CD4-positive, alpha-beta T cell treated with Interferon alpha-2 for 1 hour (primary cell): ENCODE measurements around the gene PRRC2B.
"Not testable (repeated sequence)": the region's sequence is repeated elsewhere in the genome, so short reads cannot be mapped to it uniquely, and the experiment has no call there.

Source experiments
- DNase-seq, 2 donors: peaks; one replicate each; pipeline ENCODE4 v3.0.0-alpha.2; 2020 to 2022

PRRC2B gene

DNA sequence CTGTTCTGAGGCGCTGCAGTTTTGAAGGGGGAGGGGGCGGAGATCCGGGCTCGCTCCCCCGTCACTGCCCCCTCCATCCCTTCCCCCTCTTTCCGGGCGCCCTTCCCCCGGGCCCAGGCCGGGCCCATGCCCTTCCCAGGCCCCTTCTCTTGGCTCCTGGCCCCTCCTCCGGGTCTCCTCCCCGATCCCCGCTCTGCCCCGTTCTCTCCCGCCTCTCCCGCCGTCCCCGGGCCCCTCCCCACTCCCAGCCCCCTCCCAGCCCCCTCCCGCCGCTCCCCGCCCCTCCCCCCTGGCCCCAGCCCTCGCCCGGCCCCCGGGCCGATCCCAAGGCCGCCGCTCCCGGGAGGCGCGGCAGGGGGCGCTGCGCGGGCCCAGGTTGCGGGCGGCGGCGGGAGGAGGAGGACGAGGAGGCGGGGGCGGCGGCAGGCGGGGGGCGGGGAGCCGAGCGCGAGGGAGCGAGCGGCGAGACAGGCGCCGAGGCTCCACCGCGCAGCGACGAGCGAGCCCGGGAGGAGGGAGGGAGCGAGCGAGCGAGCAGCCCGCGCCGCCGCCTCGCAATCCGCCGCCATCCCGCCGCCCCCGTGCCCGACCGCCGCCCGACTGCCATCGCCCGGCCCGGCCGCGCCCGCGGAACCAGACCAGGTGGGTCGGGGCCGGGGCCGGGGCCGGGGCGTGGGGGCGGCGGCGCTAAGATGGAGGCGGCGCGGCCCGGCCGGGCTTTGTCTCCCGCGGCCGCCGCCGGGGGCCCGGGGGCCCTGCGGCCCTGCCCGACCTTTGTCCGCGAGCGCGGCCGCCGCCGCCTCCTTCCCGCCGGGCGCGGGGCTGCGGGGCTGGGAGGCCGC, at the start of gene PRRC2B:
PRRC2B (plus strand) TSS at position 465 of the 842 bp plus-strand sequence. CDS start 36,059 bp downstream, outside the sequence.
- peak; percentile 84 to 89 for DNase-seq

DNA sequence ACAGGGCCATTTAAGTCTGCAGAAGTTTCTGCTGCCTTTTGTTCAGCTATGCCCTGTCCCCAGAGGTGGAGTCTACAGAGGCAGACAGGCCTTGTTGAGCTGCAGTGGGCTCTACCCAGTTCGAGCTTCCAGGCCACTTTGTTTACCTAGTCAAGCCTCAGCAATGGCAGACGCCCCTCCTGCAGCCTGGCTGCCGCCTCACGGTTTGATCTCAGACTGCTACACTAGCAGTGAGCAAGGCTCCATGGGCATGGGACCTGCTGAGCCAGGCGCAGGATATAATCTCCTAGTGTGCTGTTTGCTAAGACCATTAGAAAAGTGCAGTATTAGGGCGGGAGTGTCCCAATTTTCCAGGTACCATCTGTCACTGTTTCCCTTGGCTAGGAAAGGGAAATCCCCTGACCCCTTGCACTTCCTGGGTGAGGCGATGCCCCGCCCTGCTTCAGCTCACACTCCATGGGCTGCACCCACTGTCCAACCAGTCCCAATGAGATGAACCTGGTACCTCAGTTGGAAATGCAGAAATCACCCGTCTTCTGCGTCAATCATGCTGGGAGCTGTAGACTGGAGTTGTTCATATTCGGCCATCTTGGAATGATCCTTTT, 48.9 kb upstream of the PRRC2B start:
- not testable (repeated sequence) for DNase-seq

- no peak for DNase-seq
Observed at GRCh38 chr9:131346559-131346958, 47.3 kb upstream of the PRRC2B start.

DNA sequence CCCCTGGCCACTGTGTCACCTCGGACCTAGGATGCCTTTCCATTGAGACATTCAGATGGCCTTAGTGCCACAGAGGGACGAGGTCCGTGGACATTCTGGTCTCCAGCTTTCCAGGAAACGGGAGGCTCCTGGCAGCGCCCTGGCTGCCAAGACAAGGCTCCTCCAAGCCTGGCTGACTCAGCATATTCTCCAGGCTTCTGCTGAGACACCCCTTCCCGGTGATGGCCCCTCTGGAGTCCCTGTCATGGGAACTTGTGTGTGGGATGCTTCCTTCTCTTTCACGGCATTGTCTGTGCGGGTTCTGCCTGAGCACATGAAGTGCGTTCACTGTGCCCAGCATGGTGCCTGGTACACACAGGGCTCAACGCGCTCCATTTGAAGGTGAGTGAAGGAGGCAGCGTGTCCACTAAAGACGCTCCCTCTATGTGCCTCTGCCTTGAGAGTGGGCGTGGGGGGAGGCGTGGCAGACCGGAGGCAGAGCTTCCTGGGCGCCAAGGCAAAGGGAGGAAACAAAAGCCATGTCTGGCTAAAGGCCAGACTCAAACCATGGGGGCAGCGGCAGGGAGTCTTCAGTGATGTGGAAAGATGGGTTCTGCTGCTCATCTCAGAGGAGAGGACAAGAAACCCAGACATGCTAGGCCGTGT, 46.4 kb upstream of the PRRC2B start:
- DNase-seq, result no peak

- DNase-seq, result no peak
Observed at GRCh38 chr9:131348631-131349521, 45.0 kb upstream of the PRRC2B start.

GRCh38 chr9:131349522-131349880, 44.4 kb upstream of the PRRC2B start:
- DNase-seq, result no peak

DNA sequence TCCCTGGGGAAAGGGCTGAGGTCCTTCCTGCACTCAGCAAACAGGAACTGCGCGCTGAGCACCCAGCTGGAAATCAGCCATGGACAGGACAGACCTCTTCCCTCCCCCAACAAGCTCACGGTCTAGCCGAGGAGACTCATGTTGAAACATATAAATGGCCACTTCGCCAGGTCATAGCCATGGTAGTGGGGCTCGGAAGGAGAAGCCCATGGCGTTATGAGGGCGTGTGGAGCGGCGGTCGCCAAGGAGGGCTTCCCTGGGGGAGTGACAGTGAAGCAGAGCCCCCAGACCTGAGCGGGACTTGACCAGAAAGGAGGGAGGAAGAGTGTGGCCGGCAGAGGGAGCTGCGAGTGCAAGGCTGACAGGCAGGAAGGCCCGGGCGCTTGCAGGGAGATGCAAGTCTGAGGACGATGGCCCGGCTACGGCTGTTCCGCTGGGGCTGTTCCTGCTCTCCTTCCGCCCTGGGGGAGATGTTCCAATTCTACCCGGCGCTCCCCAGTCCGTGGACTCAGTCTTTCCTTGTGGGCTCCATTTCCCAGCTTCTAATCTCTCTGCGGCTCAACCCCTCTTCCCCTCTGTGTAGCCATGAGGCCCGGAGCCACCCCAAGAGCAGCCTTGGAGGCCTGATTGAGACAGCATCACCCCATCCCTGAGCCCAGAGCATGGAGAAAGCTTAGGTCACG, 43.9 kb upstream of the PRRC2B start:
- DNase-seq, result peak; percentile 83 to 86

GRCh38 chr9:131356479-131356878, 37.4 kb upstream of the PRRC2B start:
- DNase-seq, result peak in 1 of 2 donors; percentile 28

DNA sequence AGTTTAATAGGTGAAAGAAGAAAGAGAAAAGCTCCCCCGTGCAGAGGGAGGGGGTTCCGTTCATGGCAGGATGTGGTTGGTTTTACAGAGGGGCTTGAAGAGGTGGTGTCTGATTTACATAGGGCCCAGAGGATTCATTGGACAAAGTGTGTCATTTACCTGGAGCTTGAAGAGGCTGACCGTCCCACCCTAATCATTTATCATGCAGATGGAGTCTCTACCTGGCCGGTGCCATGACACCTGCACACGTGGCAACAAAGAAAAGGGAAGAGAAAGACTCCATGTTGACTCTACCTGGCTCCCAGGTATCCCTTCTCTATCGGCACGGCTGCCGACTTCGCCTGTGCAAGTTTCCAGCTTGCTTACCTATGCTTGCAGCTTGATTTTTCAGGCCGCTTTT, 35.3 kb upstream of the PRRC2B start:
- peak in 1 of 2 donors; percentile 14 for DNase-seq

DNA sequence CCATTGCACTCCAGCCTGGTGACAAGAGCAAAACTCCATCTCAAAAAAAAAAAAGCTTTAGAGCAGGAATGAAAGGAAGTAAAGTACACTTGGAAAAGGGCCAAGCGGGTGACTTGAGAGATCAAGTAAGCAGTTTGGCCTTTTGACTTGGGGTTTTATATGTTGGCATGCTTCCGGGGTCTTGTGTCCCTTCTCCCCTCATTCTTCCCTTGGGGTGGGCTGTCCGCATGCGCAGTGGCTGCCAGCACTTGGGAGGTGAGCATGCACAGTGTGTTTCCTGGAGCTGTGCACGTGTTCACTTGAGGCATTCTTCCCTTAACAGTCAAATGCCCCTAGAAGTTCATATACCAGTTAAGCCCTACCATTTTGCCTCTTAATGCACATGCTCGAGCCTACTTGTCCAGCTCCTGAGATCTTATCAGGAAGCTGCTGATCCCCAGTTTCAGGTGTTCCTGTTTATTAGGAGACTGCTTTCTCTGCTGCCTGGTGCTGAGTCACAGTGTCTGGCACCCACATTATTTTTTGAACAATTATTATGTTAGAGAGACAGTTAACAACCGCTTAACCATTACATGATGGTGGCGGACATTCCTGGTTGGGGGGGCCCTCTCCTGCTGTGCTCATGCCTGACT, 32.6 kb upstream of the PRRC2B start:
- DNase-seq, result peak in 1 of 2 donors; percentile 18

DNA sequence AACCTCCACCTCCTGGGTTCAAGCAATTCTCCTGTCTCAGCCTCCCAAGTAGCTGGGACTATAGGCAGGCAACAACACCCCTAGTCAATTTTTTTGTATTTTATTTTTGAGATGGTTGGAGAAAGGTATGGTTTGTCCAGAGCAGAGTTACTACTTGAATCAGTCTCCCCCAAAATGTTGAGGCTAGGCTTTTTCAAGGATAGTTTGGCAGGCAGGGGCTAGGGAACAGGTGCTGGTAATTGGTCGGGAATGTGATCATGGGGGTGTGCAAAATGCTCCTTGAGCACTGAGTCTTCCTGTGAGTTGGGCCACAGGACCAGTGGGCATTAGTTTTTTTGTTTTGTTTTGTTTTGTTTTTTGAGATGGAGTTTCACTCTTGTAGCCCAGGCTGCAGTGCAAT, 28.3 kb upstream of the PRRC2B start:
- no peak for DNase-seq

DNA sequence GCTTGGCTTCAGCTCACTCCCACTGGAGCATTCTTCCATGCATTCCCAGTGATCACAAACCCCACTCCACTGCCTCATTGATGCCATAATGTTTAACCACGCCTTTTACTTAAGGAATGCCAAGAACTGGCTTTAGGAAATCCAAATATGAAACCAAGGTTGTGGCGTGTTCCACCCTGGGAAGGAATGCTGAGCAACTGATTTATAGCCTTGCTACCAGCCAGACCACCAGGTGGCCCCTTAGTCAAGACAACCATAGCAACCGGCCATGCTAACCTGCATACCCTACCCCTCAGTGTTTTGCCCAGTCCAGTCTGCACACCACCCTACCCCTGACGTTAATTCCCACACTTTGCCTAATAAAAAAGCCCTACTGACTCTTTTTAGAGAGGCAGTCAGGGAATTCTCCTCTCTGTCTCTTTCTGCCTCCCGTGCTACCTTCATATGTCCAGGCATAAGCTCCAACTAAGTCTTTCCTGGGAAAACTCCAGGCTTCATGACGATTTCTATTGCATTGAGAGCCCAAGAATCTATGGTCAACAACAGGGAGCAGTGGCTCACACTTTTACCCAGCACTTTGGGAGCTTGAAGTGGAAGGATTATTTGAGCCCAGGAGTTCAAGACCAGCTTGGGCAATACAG, 27.0 kb upstream of the PRRC2B start:
- DNase-seq, result peak in 1 of 2 donors; percentile 18

GRCh38 chr9:131367450-131367849, 26.4 kb upstream of the PRRC2B start:
- DNase-seq, result no peak

- no peak for DNase-seq
Observed at GRCh38 chr9:131370638-131371037, 23.2 kb upstream of the PRRC2B start.

GRCh38 chr9:131372599-131372973, 21.3 kb upstream of the PRRC2B start:
- not testable (repeated sequence) for DNase-seq

- DNase-seq, result not testable (repeated sequence)
Observed at GRCh38 chr9:131374638-131375037, 19.2 kb upstream of the PRRC2B start.

DNA sequence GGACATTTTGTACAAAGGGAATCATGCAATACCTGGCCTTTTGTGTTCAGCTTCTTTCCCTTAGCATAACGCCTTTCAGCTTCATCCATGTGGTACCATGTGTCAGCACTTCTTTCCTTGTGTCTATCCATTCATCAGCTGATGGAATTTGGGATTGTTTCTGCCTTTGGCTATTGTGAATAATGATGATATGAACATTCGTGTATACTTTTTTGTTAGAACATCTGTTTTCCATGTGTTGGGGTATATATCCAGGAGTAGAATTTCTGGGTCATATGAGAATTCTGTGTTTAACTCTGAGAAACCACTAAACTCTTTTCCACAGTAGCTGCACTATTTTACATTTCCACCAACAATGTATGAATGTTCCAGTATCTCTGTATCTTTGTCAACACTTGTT, 14.8 kb upstream of the PRRC2B start:
- no peak for DNase-seq

- DNase-seq, result no peak
Observed at GRCh38 chr9:131382850-131383729, 10.8 kb upstream of the PRRC2B start.

DNA sequence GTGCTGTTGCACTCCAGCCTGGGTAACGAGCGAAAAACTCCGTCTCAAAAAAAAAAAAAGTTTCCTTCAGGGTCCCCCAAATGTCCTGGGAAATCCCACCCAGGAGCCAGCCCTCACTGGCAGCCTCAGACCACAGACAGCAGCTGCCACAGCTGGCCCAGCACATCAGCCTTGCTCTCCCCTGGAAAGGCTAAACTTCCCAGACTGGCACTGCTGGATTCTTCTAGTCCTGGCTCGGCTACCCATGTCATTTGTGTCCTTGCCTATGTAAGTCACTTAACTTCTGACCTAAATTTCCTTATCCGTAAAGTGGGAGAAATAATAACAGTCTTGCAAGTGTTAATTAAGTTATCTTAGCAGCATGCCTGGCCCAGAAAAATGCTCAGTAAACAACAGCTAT, 8.6 kb upstream of the PRRC2B start:
- no peak for DNase-seq

- DNase-seq, result no peak
Observed at GRCh38 chr9:131386281-131386680, 7.6 kb upstream of the PRRC2B start.
